Heart left ventricle (tissue), 16 donors: ENCODE measurements around the gene TECPR1. TPM values are rescaled to one million over a fixed set of nuclear protein-coding genes. Genes with fewer than 3 reads are reported as not detected.

Experiments used
- ATAC-seq, 4 donors: fragments of 200-7000 bp; cut with Tn5 transposase; one replicate each; pipeline ENCODE4 v1.9.1; 2020 to 2022; ENCODE audit warnings: moderate library complexity in 4 of 4, mild to moderate bottlenecking in 3 of 4, moderate number of reproducible peaks in 1 of 4
- DNase-seq, 5 donors: peaks; one replicate each; pipeline ENCODE4 v3.0.0-alpha.2; 2020
- H3K27ac ChIP-seq, 12 donors: fragments of 200-600 bp; sonication (generic) in 4 of 12; one replicate each; pipeline versions ENCODE4 v1.5.0 to v1.8.0; 2016 to 2022; ENCODE audit warnings: mild to moderate bottlenecking in 2 of 12
- H3K27me3 ChIP-seq, 9 donors: fragments of 200-600 bp; sonication (generic) in 2 of 9; one replicate each; pipeline versions ENCODE4 v1.5.1 to v1.8.0; 2016 to 2022; ENCODE audit warnings: mild to moderate bottlenecking in 3 of 9
- H3K36me3 ChIP-seq, 9 donors: fragments of 200-600 bp; sonication (generic) in 2 of 9; one replicate each; pipeline versions ENCODE4 v1.5.0 to v1.8.0; 2018 to 2022; ENCODE audit warnings: mild to moderate bottlenecking in 2 of 9
- H3K4me1 ChIP-seq, 12 donors: fragments of 200-600 bp; sonication (generic) in 4 of 12; one replicate each; pipeline versions ENCODE4 v1.5.0 to v1.8.0; 2016 to 2022; ENCODE audit warnings: mild to moderate bottlenecking in 3 of 12
- H3K4me3 ChIP-seq, 12 donors: fragments of 200-600 bp; sonication (generic) in 4 of 12; one replicate each; pipeline versions ENCODE4 v1.5.0 to v1.8.0; 2017 to 2022; ENCODE audit warnings: mild to moderate bottlenecking in 9 of 12, moderate library complexity in 4 of 12
- H3K9me3 ChIP-seq, 12 donors: fragments of 200-600 bp; sonication (generic) in 4 of 12; one replicate each; pipeline versions ENCODE4 v1.5.0 to v1.8.0; 2016 to 2022; ENCODE audit warnings: mild to moderate bottlenecking in 1 of 12
- CTCF ChIP-seq, 12 donors: fragments of 200-600 bp; sonication (generic) in 4 of 12; IDR thresholded peaks; one replicate each; pipeline versions ENCODE4 v1.5.0 to v1.8.0; 2018 to 2022; ENCODE audit warnings: antibody characterized with exemption in 12 of 12, mild to moderate bottlenecking in 5 of 12
- POLR2A ChIP-seq, 2 donors: fragments of 450-650 bp; IDR thresholded peaks; one replicate each; pipeline ENCODE4 v1.6.1; 2017; ENCODE audit warnings: antibody characterized with exemption in 2 of 2, mild to moderate bottlenecking in 2 of 2, moderate library complexity in 2 of 2
- WGBS, 4 donors: extraction: QIAGEN DNeasy Blood & Tissue Kit in 2 of 4; methylation state at CpG; one replicate each; pipeline versions ENCODE4 v1.1.5 to v1.1.7; 2013 to 2018; 5-methylcytosine and 5-hydroxymethylcytosine counted together
- intact Hi-C, 10 donors: fragments of 100-400 bp; cut with DNase I; formaldehyde crosslinking; loops; one replicate each; pipeline versions ENCODE4 v1.11.1 to v1.14.2; 2022
- polyA plus RNA-seq, 2 donors: library from polyadenylated mRNA; stranded (reverse); fragments of 200-250 nt; gene quantifications; one replicate each; pipeline ENCODE4 v1.2.3, GENCODE V29; 2013
- total RNA-seq, 9 donors: library from RNA; depleted of rRNA in 2 of 9; stranded (reverse); fragments of >200 nt in 2 of 9; fragmentation: NEBNext Ultra II Directional in 3 of 9; extraction: Animal tissue kit (Norgen Biotek cat#: 25700) in 3 of 9; gene quantifications; one replicate each; pipeline versions ENCODE4 v1.1.0 to v1.2.4, GENCODE V29; 2016 to 2023
- donor health status: ischemic (EF 13 %, LVEDD 7.1; RV severe dilation, severe dysfunction).
- donor health status: healthy with polysubstance abuse.
- donor health status: DM: no; HTN: yes; CAD: no.
- donor health status: DM: no; HTN: no; CAD: no.
- donor health status: ischemic (EF 25% LVEDD 6.9; RV normal size, moderate dysfunction).
- donor health status: ischemic (EF 25% LVEDD 5.7; RV mildly dilated, moderate dysfunction).
- donor health status: healthy.
- donor health status: DM: yes; HTN: yes; CAD: no.
- donor health status: ischemic (EF 35%, LVEDD 5.7; RV mildly dilated, moderate dysfunction).
- donor health status: nonischemic (EF 11% LVEDD 7.7; RV severe dilation, severe dysfunction).
- donor health status: DM: yes; HTN: yes; CAD: no.
- donor health status: PGD.
- donor health status: ischemic (EF 29% LVEDD 5.4; RV normal size, mild dysfunction).
- donor health status: nonischemic (EF 23%, LVEDD 6.1; RV moderate dilation, normal function).

Gene TECPR1
- total and polyA plus RNA-seq, 11 donors, result 10.9 to 33.0 (median 22.7) TPM

GRCh38 chr7:98278936-98279335 lies 26.9 kb upstream of the TECPR1 start:
- DNase-seq (no peak), ATAC-seq (no peak)
- intact Hi-C loops, result no loop called here
- Histone ChIP-seq H3K36me3 (peaks cover 0 to 10% (median 0%) of the 10 kb centered on the region in 9 donors), H3K4me3 (no peak overlapping the region), H3K27me3 (no peaks in the 10 kb centered on the region), H3K4me1 (peaks cover 0 to 33% (median 18%) of the 10 kb centered on the region in 12 donors), H3K9me3 (no peaks in the 10 kb centered on the region), H3K27ac (no peak overlapping the region)
- 76 to 82% (median 81%) methylated on average over 4 of the region's 4 CpGs for WGBS, 4 donors
- TF ChIP-seq CTCF (IDR thresholded peaks at IDR 0.05) (no peak), POLR2A (IDR thresholded peaks at IDR 0.05) (no peak)

- no peaks in the 10 kb centered on the region for H3K9me3 ChIP-seq
- no peak for DNase-seq
- WGBS, 4 donors, result 93 to 97% (median 95%) methylated on average over 5 of the region's 5 CpGs
- intact Hi-C loops, result no loop called here
- no peaks in the 10 kb centered on the region for H3K27me3 ChIP-seq
- H3K36me3 ChIP-seq, result peaks cover 0 to 6% (median 0%) of the 10 kb centered on the region in 9 donors
- no peak overlapping the region for H3K4me3 ChIP-seq
- H3K4me1 ChIP-seq, result peaks cover 0 to 28% (median 12%) of the 10 kb centered on the region in 12 donors
- ATAC-seq, result no peak
- no peak overlapping the region for H3K27ac ChIP-seq
- TF ChIP-seq CTCF (IDR thresholded peaks at IDR 0.05) (no peak), POLR2A (IDR thresholded peaks at IDR 0.05) (no peak)
These were observed 26.4 kb upstream of the TECPR1 start for GRCh38 chr7:98278408-98278807.

GRCh38 chr7:98276241-98276761 lies 24.3 kb upstream of the TECPR1 start:
- Histone ChIP-seq H3K4me3 (no peak overlapping the region), H3K27me3 (no peaks in the 10 kb centered on the region), H3K9me3 (no peaks in the 10 kb centered on the region), H3K36me3 (no peaks in the 10 kb centered on the region), H3K27ac (peak overlapping the region in 3 of 12 donors; percentile 29 to 62 (median 60)), H3K4me1 (peaks cover 0 to 22% (median 5%) of the 10 kb centered on the region in 12 donors)
- TF ChIP-seq POLR2A (IDR thresholded peaks at IDR 0.05) (no peak), CTCF (IDR thresholded peaks at IDR 0.05) (no peak)
- no peak for DNase-seq
- no peak for ATAC-seq
- 63 to 69% (median 64%) methylated on average over 5 of the region's 5 CpGs for WGBS, 4 donors
- intact Hi-C loops, result no loop called here

GRCh38 chr7:98267303-98267702 lies 15.3 kb upstream of the TECPR1 start:
- ATAC-seq (no peak), DNase-seq (no peak)
- intact Hi-C loops, result no loop called here
- TF ChIP-seq CTCF (IDR thresholded peaks at IDR 0.05), result no peak
- no peak for TF ChIP-seq POLR2A (IDR thresholded peaks at IDR 0.05)
- no peaks in the 10 kb centered on the region for H3K4me1 ChIP-seq
- H3K36me3 ChIP-seq, result peaks cover 0 to 7% (median 0%) of the 10 kb centered on the region in 9 donors
- H3K27me3 ChIP-seq, result no peaks in the 10 kb centered on the region
- no peak overlapping the region for H3K27ac ChIP-seq
- H3K9me3 ChIP-seq, result no peaks in the 10 kb centered on the region
- 74 to 93% (median 82%) methylated on average over 3 of the region's 3 CpGs for WGBS, 4 donors
- H3K4me3 ChIP-seq, result no peak overlapping the region
